Neural progenitor cell (in vitro differentiated cells): ENCODE measurements around the gene MGRN1. TPM values are rescaled to one million over a fixed set of nuclear protein-coding genes. Genes with fewer than 3 reads are reported as not detected.
A peak's percentile ranks its signal among the peaks of the same experiment; 100 is the strongest.
"Not testable (repeated sequence)": the region's sequence is repeated elsewhere in the genome, so short reads cannot be mapped to it uniquely, and the experiment has no call there.

ENCODE experiments used
- DNase-seq: peaks from one replicate; pipeline ENCODE4 v3.0.0-alpha.2; 2016; ENCODE audit warnings: low spot score
- H2AFZ ChIP-seq: fragments of 200-600 bp; sonication (generic); replicated peaks from 2 replicates; pipeline ENCODE4 v1.6.1; 2016; ENCODE audit warnings: antibody characterized with exemption
- H3F3A ChIP-seq: fragments of 200-600 bp; sonication (generic); 2 replicates; pipeline ENCODE4 v1.6.1; 2016; ENCODE audit warnings: antibody characterized with exemption, low read depth
- H3K27ac ChIP-seq: fragments of 200-600 bp; sonication (generic); 2 replicates; pipeline ENCODE4 v1.5.1; 2016; ENCODE audit warnings: mild to moderate bottlenecking
- H3K27me3 ChIP-seq: fragments of 200-600 bp; sonication (generic); 2 replicates; pipeline ENCODE4 v1.6.1; 2016; ENCODE audit warnings: mild to moderate bottlenecking, moderate library complexity
- H3K36me3 ChIP-seq: fragments of 200-600 bp; sonication (generic); 2 replicates; pipeline ENCODE4 v1.5.1; 2016
- H3K4me1 ChIP-seq: fragments of 200-600 bp; sonication (generic); 2 replicates; pipeline ENCODE4 v1.6.1; 2016; ENCODE audit warnings: mixed run types
- H3K4me2 ChIP-seq: fragments of 200-600 bp; sonication (generic); 2 replicates; pipeline ENCODE4 v1.6.1; 2016
- H3K4me3 ChIP-seq: fragments of 200-600 bp; sonication (generic); 2 replicates; pipeline ENCODE4 v1.5.1; 2016
- H3K79me2 ChIP-seq: fragments of 200-600 bp; sonication (generic); 2 replicates; pipeline ENCODE4 v1.6.1; 2016; ENCODE audit warnings: low read depth
- H3K9ac ChIP-seq: fragments of 200-600 bp; sonication (generic); 2 replicates; pipeline ENCODE4 v1.6.1; 2016
- H3K9me3 ChIP-seq: fragments of 200-600 bp; sonication (generic); 2 replicates; pipeline ENCODE4 v1.5.1; 2016; ENCODE audit warnings: low read depth
- H4K20me1 ChIP-seq: fragments of 200-600 bp; sonication (generic); 2 replicates; pipeline ENCODE4 v1.6.1; 2016; ENCODE audit warnings: low read depth
- H3K27ac Mint-ChIP-seq: 3 replicates; pipeline ENCODE4 v1.8.0; 2021; ENCODE audit warnings: mixed read lengths
- H3K27me3 Mint-ChIP-seq: 2 replicates; pipeline ENCODE4 v1.8.0; 2022; ENCODE audit warnings: low read depth, mild to moderate bottlenecking, inconsistent platforms, moderate library complexity, mixed read lengths; ENCODE audit not compliant: insufficient read depth
- H3K36me3 Mint-ChIP-seq: 3 replicates; pipeline ENCODE4 v1.8.0; 2021; ENCODE audit warnings: mixed read lengths
- H3K4me1 Mint-ChIP-seq: 3 replicates; pipeline ENCODE4 v1.8.0; 2021; ENCODE audit warnings: mixed read lengths
- H3K4me3 Mint-ChIP-seq: 3 replicates; pipeline ENCODE4 v1.8.0; 2021; ENCODE audit warnings: mild to moderate bottlenecking, moderate library complexity, mixed read lengths
- H3K9me3 Mint-ChIP-seq: 3 replicates; pipeline ENCODE4 v1.8.0; 2020; ENCODE audit warnings: mixed read lengths
- EZH2 ChIP-seq: fragments of 200-600 bp; sonication (generic); IDR thresholded peaks from 2 replicates; pipeline ENCODE4 v1.6.1; 2017; ENCODE audit warnings: antibody characterized with exemption, mild to moderate bottlenecking, moderate library complexity
- EZH2phosphoT487 ChIP-seq: fragments of 200-600 bp; sonication (generic); IDR thresholded peaks from 2 replicates; pipeline ENCODE4 v1.6.1; 2017; ENCODE audit warnings: antibody characterized with exemption
- total RNA-seq: library from RNA; depleted of rRNA; stranded (reverse); fragments of >200 nt; gene quantifications from 2 replicates; pipeline ENCODE4 v1.2.3, GENCODE V29; 2015; ENCODE audit warnings: low replicate concordance
- TF ChIP-seq, protein P1 (sequence below): fragments of 200-600 bp; sonication (generic); IDR thresholded peaks from 2 replicates; pipeline ENCODE4 v1.5.1; 2017; ENCODE audit warnings: antibody characterized with exemption, mild to moderate bottlenecking

Gene MGRN1
- total RNA-seq, 1 donor from 2014 or later: 17.5 TPM

DNA sequence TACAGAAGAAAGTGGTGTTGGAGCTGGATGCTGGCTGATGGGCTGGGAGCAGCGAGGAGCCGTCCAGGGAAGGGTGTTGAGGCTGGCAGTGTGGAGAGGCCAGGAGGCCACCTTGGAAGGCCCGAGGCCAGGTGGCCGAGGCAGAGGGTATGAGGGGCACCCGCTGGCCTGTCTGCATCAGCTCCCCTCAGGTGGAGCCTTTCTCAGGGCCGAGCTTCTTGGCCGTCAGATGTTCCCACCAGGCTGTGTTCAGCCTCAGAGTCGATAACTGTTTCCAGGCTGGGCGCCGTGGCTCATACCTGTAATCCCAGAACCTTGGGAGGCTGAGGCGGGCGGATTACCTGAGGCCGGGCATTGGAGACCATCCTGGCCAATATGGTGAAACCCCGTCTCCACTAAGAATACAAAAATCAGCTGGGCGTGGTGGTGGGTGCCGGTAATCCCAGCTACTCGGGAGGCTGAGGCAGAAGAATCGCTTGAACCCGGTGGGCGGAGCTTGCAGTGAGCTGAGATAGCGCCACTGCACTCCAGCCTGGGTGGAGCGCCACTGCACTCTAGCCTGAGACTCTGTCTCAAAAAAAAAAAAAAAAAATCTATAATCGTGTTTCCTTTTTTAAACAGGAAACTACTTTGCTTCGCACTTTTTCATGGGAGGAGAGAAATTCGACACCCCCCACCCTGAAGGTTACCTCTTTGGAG lies 25.3 kb downstream of the MGRN1 start:
- no peak for DNase-seq

DNA sequence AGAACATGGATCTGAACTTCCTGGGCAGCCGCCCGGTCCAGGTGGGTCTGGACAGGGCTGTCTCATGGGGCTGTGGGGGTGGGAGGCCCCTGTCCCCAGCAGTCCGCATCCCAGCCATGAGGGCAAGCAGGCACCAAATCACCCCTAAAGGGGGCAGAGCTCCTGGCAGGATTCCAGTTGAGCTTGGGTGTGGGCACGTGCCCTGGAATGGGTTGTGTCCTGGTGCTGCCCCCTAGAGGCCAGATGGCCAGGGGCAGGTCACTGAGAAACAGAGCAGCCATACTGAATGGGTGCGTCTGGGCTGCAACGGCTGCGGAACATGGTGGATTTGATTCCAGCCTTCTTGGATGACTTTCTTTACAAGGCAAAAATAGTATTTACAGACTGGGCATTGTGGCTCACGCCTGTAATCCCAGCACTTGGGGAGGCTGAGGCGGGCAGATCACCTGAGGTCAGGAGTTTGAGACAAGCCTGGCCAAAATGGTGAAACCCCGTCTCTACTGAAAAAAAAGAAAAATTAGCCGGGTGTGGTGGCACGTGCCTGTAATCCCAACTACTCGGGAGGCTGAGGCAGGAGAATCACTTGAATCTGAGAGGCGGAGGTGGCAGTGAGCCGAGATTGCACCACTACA lies 25.9 kb downstream of the MGRN1 start:
- H3K27ac Mint-ChIP-seq, H3K27me3 Mint-ChIP-seq, H3K4me1 ChIP-seq, H2AFZ ChIP-seq, H4K20me1 ChIP-seq, H3K4me1 Mint-ChIP-seq, H3K27ac ChIP-seq, H3K27me3 ChIP-seq, H3K4me3 Mint-ChIP-seq, H3K9me3 ChIP-seq, H3K4me2 ChIP-seq, H3F3A ChIP-seq, H3K4me3 ChIP-seq, H3K9ac ChIP-seq, H3K36me3 ChIP-seq, H3K9me3 Mint-ChIP-seq: not testable (repeated sequence)
- TF ChIP-seq, protein P1, sequence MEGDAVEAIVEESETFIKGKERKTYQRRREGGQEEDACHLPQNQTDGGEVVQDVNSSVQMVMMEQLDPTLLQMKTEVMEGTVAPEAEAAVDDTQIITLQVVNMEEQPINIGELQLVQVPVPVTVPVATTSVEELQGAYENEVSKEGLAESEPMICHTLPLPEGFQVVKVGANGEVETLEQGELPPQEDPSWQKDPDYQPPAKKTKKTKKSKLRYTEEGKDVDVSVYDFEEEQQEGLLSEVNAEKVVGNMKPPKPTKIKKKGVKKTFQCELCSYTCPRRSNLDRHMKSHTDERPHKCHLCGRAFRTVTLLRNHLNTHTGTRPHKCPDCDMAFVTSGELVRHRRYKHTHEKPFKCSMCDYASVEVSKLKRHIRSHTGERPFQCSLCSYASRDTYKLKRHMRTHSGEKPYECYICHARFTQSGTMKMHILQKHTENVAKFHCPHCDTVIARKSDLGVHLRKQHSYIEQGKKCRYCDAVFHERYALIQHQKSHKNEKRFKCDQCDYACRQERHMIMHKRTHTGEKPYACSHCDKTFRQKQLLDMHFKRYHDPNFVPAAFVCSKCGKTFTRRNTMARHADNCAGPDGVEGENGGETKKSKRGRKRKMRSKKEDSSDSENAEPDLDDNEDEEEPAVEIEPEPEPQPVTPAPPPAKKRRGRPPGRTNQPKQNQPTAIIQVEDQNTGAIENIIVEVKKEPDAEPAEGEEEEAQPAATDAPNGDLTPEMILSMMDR: peak; percentile 77
- H3K36me3 Mint-ChIP-seq: peaks cover 17% of the 10 kb centered on the region
- DNase-seq: peak; percentile 70
- peaks cover 13% of the 10 kb centered on the region for H3K79me2 ChIP-seq

More for the DNA sequence above, 25.3 kb downstream of the MGRN1 start:
- H3K4me1 ChIP-seq: no peaks in the 10 kb centered on the region
- H3K79me2 ChIP-seq: peaks cover 19% of the 10 kb centered on the region
- peaks cover 9% of the 10 kb centered on the region for H3K9me3 Mint-ChIP-seq
- H3K27ac ChIP-seq: no peak overlapping the region
- H3K27me3 ChIP-seq: no peaks in the 10 kb centered on the region
- no peaks in the 10 kb centered on the region for H3K9me3 ChIP-seq
- TF ChIP-seq EZH2: no peak
- TF ChIP-seq EZH2phosphoT487: no peak
- TF ChIP-seq, protein P1: no peak
- H3K4me3 ChIP-seq: no peak overlapping the region
- H3K4me2 ChIP-seq: no peak overlapping the region
- H2AFZ ChIP-seq: no peak overlapping the region
- H3K27me3 Mint-ChIP-seq: peaks cover 7% of the 10 kb centered on the region
- H3F3A ChIP-seq: no peaks in the 10 kb centered on the region
- H3K4me1 Mint-ChIP-seq: no peaks in the 10 kb centered on the region
- H3K9ac ChIP-seq: no peak overlapping the region
- peaks cover 7% of the 10 kb centered on the region for H4K20me1 ChIP-seq
- H3K36me3 ChIP-seq: no peaks in the 10 kb centered on the region
- no peak overlapping the region for H3K4me3 Mint-ChIP-seq
- no peak overlapping the region for H3K27ac Mint-ChIP-seq
- H3K36me3 Mint-ChIP-seq: peaks cover 21% of the 10 kb centered on the region

DNA sequence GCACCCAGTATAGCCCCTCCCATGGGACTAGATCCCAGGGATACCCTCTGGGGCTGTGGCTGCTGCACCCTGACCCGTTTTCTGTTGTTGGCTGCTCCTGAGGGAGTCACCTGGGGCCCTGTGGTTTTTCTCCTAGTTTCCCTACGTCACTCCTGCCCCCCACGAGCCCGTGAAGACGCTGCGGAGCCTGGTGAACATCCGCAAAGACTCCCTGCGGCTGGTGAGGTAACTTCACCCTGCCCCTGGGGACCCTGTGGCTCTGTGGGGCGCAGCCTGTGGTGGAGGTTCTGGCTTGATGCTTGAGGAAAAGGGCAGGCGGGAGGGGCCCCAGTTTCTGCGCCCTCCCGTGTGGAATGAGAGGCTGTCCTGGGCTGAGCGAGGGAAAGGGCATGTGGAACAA lies 27.2 kb downstream of the MGRN1 start:
- H3K27ac Mint-ChIP-seq: no peak overlapping the region
- peaks cover 9% of the 10 kb centered on the region for H3K27me3 Mint-ChIP-seq
- peaks cover 18% of the 10 kb centered on the region for H3K36me3 Mint-ChIP-seq
- H3K27me3 ChIP-seq: no peaks in the 10 kb centered on the region
- no peaks in the 10 kb centered on the region for H3F3A ChIP-seq
- no peak overlapping the region for H3K4me3 Mint-ChIP-seq
- H2AFZ ChIP-seq: no peak overlapping the region
- no peak overlapping the region for H3K4me2 ChIP-seq
- H3K4me1 Mint-ChIP-seq: no peaks in the 10 kb centered on the region
- DNase-seq: no peak
- H3K4me3 ChIP-seq: no peak overlapping the region
- H3K9ac ChIP-seq: no peak overlapping the region
- H3K9me3 Mint-ChIP-seq: peaks cover 9% of the 10 kb centered on the region
- peaks cover 7% of the 10 kb centered on the region for H3K79me2 ChIP-seq
- H3K27ac ChIP-seq: no peak overlapping the region
- no peaks in the 10 kb centered on the region for H3K36me3 ChIP-seq
- H3K9me3 ChIP-seq: no peaks in the 10 kb centered on the region
- no peaks in the 10 kb centered on the region for H3K4me1 ChIP-seq
- H4K20me1 ChIP-seq: peaks cover 4% of the 10 kb centered on the region
- TF ChIP-seq EZH2phosphoT487 (no peak), EZH2 (no peak)
- TF ChIP-seq, protein P1: no peak
